ENCODE measurements around the gene POLR3H. TPM values are rescaled to one million over a fixed set of nuclear protein-coding genes. Genes with fewer than 3 reads are reported as not detected.

Gene POLR3H
- total RNA-seq, 1 donor = 28.1 TPM

DNA sequence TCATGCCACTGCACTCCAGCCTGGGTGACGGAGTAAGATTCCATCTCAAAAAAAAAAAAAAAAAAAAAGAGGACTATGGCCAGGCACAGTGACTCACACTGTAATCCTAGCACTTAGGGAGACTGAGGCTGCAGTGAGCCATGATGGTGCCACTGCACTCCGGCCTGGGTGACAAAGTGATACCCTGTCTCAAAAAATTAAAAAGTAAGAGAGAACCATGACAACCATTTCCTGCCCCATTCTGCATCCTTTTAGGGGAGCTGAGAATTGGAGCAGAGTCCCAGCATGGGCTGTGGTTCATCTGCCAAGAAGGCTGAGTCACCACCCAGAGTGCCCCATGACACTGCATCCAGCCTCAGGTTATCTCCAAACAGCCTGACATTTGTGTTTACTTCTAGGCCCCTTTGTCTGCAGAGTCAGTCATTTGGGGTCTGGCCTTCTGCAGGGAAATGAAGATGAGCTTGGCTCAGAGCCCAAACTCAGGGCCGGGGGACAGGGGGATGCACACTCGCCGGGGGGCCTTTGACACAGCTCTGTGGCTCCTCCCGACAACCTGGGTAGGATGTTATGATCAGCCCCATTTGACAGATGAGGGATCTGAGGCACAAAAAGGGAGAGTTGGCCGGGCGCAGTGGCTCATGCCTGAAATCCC is 21.3 kb upstream of the POLR3H start:
- H3K4me3 ChIP-seq (ENCODE audit: low read depth, low read length) = no peak overlapping the region
- DNase-seq (ENCODE audit: low read depth) = peak; percentile 86
- TF ChIP-seq, protein P1, sequence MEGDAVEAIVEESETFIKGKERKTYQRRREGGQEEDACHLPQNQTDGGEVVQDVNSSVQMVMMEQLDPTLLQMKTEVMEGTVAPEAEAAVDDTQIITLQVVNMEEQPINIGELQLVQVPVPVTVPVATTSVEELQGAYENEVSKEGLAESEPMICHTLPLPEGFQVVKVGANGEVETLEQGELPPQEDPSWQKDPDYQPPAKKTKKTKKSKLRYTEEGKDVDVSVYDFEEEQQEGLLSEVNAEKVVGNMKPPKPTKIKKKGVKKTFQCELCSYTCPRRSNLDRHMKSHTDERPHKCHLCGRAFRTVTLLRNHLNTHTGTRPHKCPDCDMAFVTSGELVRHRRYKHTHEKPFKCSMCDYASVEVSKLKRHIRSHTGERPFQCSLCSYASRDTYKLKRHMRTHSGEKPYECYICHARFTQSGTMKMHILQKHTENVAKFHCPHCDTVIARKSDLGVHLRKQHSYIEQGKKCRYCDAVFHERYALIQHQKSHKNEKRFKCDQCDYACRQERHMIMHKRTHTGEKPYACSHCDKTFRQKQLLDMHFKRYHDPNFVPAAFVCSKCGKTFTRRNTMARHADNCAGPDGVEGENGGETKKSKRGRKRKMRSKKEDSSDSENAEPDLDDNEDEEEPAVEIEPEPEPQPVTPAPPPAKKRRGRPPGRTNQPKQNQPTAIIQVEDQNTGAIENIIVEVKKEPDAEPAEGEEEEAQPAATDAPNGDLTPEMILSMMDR (IDR thresholded peaks at IDR 0.05; ENCODE audit: insufficient read depth, low read depth, low read length) = no peak

DNA sequence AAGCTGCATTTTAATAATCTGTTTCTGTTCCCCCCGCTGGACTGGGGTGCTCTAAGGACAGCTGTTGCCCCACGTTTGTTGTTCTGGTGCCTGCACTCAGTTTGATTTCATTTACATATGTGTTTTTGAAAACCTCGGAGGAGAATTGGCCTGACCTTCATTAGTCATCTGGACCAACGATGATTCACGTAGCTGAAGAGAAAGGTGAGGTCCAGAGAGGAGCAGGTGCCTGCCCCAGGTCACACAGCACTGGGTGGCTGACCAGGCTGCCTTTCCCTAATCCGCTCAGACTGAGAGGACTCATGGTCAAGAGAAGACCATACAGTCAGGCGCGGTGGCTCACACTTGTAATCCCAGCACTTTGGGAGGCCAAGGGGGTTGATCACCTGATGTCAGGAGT is 20.3 kb upstream of the POLR3H start:
- H3K4me3 ChIP-seq (ENCODE audit: low read depth, low read length) = no peak overlapping the region
- TF ChIP-seq, protein P1 (IDR thresholded peaks at IDR 0.05; ENCODE audit: insufficient read depth, low read depth, low read length) = no peak
- peak; percentile 60 for DNase-seq (ENCODE audit: low read depth)

DNA sequence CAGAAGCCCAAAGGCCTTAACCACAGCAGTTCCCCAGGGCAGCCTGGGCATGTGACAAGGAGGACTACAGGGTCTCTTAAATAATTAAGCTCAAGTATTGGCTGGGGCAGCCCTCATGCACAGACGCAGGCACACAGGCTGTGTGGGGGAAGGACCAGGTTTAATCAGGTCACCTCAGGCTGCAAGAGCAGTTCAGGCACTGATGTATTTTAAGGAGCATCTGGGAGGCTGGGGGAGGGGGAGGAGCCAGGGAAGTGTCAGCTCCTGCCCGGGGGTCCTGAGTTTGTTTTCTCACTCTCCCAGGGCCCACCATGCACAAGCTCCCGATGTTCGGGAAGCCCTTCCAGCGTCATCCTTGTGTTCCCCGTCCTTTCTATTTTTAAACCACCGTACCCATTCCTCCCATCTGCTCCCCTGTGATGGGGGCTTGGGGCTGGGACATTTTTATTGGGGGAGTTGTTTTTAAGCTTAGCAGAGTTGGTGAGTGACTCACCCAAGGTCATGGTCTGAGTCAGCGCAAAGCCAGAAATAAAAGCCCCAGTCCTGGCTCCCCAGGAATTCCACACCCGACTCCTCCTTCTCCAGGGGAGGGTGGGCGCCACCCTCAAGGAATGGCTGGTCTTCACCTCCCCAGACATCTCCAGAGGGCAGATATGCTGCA is 18.9 kb upstream of the POLR3H start:
- TF ChIP-seq, protein P1 (IDR thresholded peaks at IDR 0.05; ENCODE audit: insufficient read depth, low read depth, low read length) = no peak

DNA sequence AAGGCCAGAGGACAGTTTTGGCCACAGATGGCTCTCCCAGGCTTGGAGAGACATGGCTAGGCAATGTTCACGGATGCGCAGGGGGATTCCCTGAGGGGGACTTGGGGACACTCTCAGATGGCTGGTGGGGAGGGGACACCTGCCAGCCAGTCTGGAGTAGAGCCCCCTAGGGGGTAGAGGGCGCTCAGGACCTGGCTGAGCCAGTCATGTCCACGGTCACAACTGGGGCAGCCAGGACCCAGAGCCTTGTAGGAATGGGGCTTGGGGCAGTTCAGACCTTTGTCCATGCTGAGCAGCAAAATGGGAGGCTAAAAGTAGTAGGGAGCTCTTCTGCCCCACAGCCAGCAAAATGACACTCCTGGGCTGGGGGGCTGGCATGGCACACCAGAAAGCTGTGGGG is 18.2 kb upstream of the POLR3H start:
- no peak overlapping the region for H3K4me3 ChIP-seq (ENCODE audit: low read depth, low read length)
- TF ChIP-seq, protein P1 (IDR thresholded peaks at IDR 0.05; ENCODE audit: insufficient read depth, low read depth, low read length) = no peak
- no peak for DNase-seq (ENCODE audit: low read depth)

More for the DNA sequence above, 18.9 kb upstream of the POLR3H start:
- H3K4me3 ChIP-seq (ENCODE audit: low read depth, low read length) = peak overlapping the region; percentile 23
- peak; percentile 93 for DNase-seq (ENCODE audit: low read depth)

DNA sequence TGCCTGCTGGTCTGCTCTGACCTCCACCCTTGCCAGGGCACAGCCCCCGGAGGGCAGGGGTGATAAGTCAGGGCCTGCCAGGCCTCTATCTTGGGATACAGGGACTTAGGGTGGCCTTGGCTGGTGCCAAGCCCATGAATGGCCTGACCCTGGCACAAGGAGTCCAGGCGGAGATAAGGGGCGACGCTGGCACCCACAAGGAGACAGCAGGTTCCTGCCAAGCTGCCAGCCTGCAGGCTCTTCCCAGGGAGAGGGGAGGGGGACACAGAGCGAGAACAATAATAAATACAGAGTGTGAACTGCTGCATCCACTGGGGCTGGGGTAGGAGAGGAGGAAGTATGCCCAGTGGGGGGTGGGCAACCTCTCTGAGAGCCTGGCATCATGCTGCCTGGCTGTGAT is 17.5 kb upstream of the POLR3H start:
- no peak for DNase-seq (ENCODE audit: low read depth)
- H3K4me3 ChIP-seq (ENCODE audit: low read depth, low read length) = peak overlapping the region; percentile 57
- TF ChIP-seq, protein P1 (IDR thresholded peaks at IDR 0.05; ENCODE audit: insufficient read depth, low read depth, low read length) = no peak

DNA sequence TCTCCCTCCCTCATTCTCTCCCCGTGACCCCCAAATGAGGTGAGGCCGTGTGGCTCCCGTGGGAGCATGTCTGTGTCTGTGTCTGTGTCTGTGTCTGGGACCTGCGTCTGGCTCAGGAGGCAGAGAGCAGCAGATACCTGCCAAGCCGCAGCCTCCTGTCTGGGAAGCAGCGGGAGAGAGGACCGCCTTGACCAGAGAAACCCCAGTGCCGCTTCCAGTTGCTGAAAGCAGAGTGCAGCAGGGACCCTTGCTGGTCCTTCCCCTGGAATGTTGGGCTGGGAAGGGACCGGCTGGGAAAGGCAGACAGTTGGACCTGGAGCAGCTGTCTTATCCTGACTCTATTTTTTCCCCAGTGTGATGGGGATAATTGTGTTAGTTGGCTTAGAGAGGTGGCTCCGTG is 17.1 kb upstream of the POLR3H start:
- TF ChIP-seq, protein P1 (IDR thresholded peaks at IDR 0.05; ENCODE audit: insufficient read depth, low read depth, low read length) = no peak
- H3K4me3 ChIP-seq (ENCODE audit: low read depth, low read length) = peak overlapping the region; percentile 57
- no peak for DNase-seq (ENCODE audit: low read depth)
